Lung (tissue), 12 donors: ENCODE data around the gene MYO18A. TPM values are rescaled to one million over a fixed set of nuclear protein-coding genes. Genes with fewer than 3 reads are reported as not detected.

Experiments
- ATAC-seq: fragments of 200-7000 bp; cut with Tn5 transposase; one replicate; pipeline ENCODE4 v1.9.1; 2020; ENCODE audit warnings: moderate number of reproducible peaks; ENCODE audit not compliant: insufficient read depth, low FRiP score
- DNase-seq, 3 donors: peaks; one replicate each; pipeline ENCODE4 v3.0.0-alpha.2; 2013 to 2017
- H3K27ac ChIP-seq, 2 donors: one replicate each; pipeline ENCODE4 v1.5.1; 2013; ENCODE audit warnings: mild to moderate bottlenecking in 2 of 2, moderate library complexity in 2 of 2, control low read depth in 1 of 2, inconsistent platforms in 1 of 2, low read depth in 1 of 2, low read length in 1 of 2
- H3K27me3 ChIP-seq, 3 donors: one replicate each; pipeline ENCODE4 v1.5.1; 2013; ENCODE audit warnings: low read length in 2 of 3; ENCODE audit not compliant: control insufficient read depth in 3 of 3, insufficient read depth in 3 of 3
- H3K36me3 ChIP-seq, 4 donors: one replicate each; pipeline ENCODE4 v1.5.1; 2013; ENCODE audit warnings: low read length in 4 of 4, mild to moderate bottlenecking in 1 of 4, moderate library complexity in 1 of 4; ENCODE audit not compliant: control insufficient read depth in 4 of 4, insufficient read depth in 4 of 4
- H3K4me1 ChIP-seq, 5 donors: one replicate each; pipeline ENCODE4 v1.5.1; 2013; ENCODE audit warnings: low read length in 5 of 5, mild to moderate bottlenecking in 2 of 5, moderate library complexity in 1 of 5; ENCODE audit not compliant: control insufficient read depth in 5 of 5, insufficient read depth in 5 of 5
- H3K4me3 ChIP-seq: one replicate; pipeline ENCODE4 v1.5.1; 2013; ENCODE audit warnings: mild to moderate bottlenecking, control low read depth, moderate library complexity
- H3K9ac ChIP-seq, 2 donors: one replicate each; pipeline ENCODE4 v1.5.1; 2013; ENCODE audit warnings: low read length in 2 of 2, control low read depth in 1 of 2; ENCODE audit not compliant: insufficient read depth in 1 of 2
- H3K9me3 ChIP-seq, 4 donors: one replicate each; pipeline ENCODE4 v1.5.1; 2013; ENCODE audit warnings: low read length in 3 of 4, mild to moderate bottlenecking in 1 of 4, moderate library complexity in 1 of 4; ENCODE audit not compliant: control insufficient read depth in 4 of 4, insufficient read depth in 3 of 4
- WGBS, 2 donors: extraction: QIAGEN DNeasy Blood & Tissue Kit; methylation state at CpG; one replicate each; pipeline ENCODE4 v1.1.7; 2013; 5-methylcytosine and 5-hydroxymethylcytosine counted together
- polyA plus RNA-seq, 2 donors: library from polyadenylated mRNA; stranded (reverse); fragments of 200-250 nt; gene quantifications; one replicate each; pipeline ENCODE4 v1.2.1, GENCODE V29; 2013
- total RNA-seq, 2 donors: library from RNA; depleted of rRNA in 1 of 2; stranded (reverse); fragments of >200 nt in 1 of 2; gene quantifications; one replicate each; pipeline ENCODE4 v1.2.1, GENCODE V29; 2014 to 2021
- TF ChIP-seq, protein P1 (sequence below): IDR thresholded peaks from 2 replicates; pipeline ENCODE4 v1.5.1; 2012; ENCODE audit warnings: mild to moderate bottlenecking; ENCODE audit errors: control extremely low read depth, extremely low read depth
- donor health status: control.
- donor health status: control.
- donor health status: Bipolar disorder and iron deficiency.
- donor health status: healthy.
- donor health status: DM: yes; HTN: yes; CAD: no.

Gene MYO18A
- total and polyA plus RNA-seq, 4 donors = 19.0 to 65.2 (median 49.3) TPM

DNA sequence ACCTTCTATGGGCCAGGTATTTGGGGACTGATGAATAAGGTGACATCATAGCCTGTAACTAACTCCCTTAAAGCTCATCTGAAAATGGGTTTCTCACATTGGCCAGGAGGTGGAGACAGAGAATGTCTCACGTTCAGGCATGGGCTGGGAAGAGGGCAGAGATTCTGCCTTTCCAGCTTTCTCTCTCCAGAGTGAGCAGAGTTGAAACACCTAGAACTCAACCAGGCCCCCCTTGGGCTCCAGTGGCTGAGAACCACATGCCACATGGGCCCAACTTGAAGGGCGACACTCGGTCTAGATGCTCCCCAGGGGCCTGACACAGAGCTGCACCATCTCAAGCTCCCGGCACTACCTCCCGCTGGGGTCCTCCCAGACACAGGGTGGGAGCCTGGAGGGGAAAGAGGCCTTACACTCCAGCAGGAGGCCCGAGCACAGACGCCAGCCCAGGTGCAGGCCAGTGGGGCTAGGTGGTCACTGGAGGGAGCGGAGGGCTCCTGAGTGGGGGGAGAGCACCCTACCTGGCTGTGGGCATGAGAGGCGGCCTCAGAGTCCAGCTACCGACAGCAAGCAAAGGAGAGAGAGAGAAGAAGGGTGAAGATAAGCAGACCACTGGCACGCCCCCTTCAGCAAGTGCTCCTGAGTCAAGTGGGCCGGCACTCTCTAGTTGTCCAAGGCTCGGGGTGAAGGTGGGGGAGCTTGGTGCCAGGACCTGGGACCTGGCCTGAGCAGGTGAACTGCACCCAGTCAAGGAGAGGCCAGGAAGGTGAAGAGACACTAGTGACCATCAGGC is 55.9 kb downstream of the MYO18A start:
- WGBS, 2 donors = 62 to 76% methylated on average over 13 of the region's 13 CpGs
- Histone ChIP-seq H3K36me3 (peaks cover 6 to 24% (median 9%) of the 10 kb centered on the region in 4 donors), H3K9ac (no peak overlapping the region), H3K27me3 (no peaks in the 10 kb centered on the region), H3K27ac (peak overlapping the region in 1 of 2 donors; percentile 0), H3K4me3 (no peak overlapping the region), H3K9me3 (no peaks in the 10 kb centered on the region), H3K4me1 (peaks cover 0 to 8% (median 0%) of the 10 kb centered on the region in 5 donors)
- ATAC-seq = peak; percentile 65
- TF ChIP-seq, protein P1, sequence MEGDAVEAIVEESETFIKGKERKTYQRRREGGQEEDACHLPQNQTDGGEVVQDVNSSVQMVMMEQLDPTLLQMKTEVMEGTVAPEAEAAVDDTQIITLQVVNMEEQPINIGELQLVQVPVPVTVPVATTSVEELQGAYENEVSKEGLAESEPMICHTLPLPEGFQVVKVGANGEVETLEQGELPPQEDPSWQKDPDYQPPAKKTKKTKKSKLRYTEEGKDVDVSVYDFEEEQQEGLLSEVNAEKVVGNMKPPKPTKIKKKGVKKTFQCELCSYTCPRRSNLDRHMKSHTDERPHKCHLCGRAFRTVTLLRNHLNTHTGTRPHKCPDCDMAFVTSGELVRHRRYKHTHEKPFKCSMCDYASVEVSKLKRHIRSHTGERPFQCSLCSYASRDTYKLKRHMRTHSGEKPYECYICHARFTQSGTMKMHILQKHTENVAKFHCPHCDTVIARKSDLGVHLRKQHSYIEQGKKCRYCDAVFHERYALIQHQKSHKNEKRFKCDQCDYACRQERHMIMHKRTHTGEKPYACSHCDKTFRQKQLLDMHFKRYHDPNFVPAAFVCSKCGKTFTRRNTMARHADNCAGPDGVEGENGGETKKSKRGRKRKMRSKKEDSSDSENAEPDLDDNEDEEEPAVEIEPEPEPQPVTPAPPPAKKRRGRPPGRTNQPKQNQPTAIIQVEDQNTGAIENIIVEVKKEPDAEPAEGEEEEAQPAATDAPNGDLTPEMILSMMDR = peak; percentile 83
- DNase-seq = peak; percentile 68 to 82 (median 82)

DNA sequence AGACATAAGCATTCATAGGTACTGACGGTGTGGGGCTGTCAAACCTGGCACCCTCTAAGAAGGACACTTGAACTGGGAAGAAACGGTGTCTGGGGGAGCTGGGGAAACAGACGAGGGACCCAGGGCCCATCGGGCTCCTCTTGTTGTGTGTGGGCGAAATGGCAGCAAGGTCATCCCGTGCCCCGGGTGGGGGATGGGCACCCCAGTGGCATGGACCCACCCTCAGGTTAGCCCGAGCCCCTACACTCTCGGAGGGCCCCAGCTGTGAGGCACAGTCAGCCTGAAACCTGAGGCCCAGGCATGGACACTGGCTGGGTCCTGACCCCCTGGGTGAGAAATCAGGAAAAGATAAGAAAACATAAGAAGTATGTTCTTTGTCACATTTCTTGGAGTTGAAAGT is 57.1 kb downstream of the MYO18A start:
- peaks cover 6 to 35% (median 11%) of the 10 kb centered on the region in 4 donors for H3K36me3 ChIP-seq
- ATAC-seq (no peak), DNase-seq (no peak)
- no peaks in the 10 kb centered on the region for H3K27me3 ChIP-seq
- H3K9me3 ChIP-seq = no peaks in the 10 kb centered on the region
- H3K4me1 ChIP-seq = peaks cover 0 to 7% (median 0%) of the 10 kb centered on the region in 5 donors
- no peak overlapping the region for H3K27ac ChIP-seq
- no peak overlapping the region for H3K4me3 ChIP-seq
- TF ChIP-seq, protein P1 = no peak
- WGBS, 2 donors = 84 to 91% methylated on average over 9 of the region's 9 CpGs
- no peak overlapping the region for H3K9ac ChIP-seq

DNA sequence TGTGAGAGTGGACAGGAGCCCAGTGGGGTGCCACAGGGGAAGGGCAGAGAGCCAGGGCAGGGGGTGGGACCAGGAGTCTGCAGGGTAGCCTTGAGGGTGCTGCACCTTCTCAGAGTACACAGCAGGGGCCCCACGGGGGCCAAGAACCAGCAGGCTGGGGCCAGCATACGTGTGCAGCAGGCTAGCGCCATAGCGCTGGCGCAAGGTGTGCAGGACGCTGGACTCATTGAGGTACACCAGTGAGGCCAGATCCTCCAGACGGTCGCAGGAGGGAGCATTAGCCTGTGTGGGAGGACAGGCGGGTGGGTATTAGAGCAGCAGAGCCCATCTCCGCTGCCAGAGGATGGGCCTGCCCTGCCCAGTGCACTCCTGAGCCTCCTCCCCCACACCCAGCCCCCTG is 58.8 kb downstream of the MYO18A start:
- DNase-seq = no peak
- Histone ChIP-seq H3K9ac (no peak overlapping the region), H3K36me3 (peaks cover 6 to 35% (median 12%) of the 10 kb centered on the region in 4 donors), H3K4me1 (peaks cover 0 to 7% (median 0%) of the 10 kb centered on the region in 5 donors), H3K9me3 (no peaks in the 10 kb centered on the region), H3K27me3 (no peaks in the 10 kb centered on the region), H3K4me3 (no peak overlapping the region), H3K27ac (no peak overlapping the region)
- 93 to 95% methylated on average over 10 of the region's 10 CpGs for WGBS, 2 donors
- TF ChIP-seq, protein P1 = no peak
- no peak for ATAC-seq
